ENCODE measurements around the gene PPDPF.

DNA sequence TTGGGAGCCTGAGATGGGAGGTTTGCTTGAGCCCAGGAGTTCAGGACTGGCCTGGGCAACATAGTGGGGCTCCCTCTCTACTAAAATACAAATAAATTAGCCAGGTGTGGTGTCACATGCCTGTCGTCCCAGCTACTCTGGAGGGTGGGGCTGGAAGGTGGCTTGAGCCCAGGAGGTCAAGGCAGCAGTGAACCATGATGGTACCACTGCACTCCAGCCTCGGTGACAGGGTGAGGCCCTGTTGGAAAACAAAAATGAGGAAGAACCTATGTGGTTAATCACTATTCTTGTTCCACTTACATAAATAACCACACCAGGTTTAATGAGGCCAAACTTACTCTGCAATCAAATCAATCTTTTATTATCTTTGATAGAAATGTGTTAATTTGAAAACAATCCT lies 5.4 kb downstream of the PPDPF start:
- TF ChIP-seq CTCF (conservative IDR thresholded peaks at IDR 0.05; ENCODE audit: low read depth, low read length) (no peak), EZH2 (IDR thresholded peaks at IDR 0.05; ENCODE audit: borderline replicate concordance, low read depth, low read length, poor library complexity, severe bottlenecking) (no peak)
